GM13977 (cell line): Measurements from ENCODE around the gene KAZN.

Source experiments
- DNase-seq: peaks from one replicate; pipeline ENCODE4 v3.0.0; 2012; ENCODE audit warnings: low spot score
- CTCF ChIP-seq: IDR thresholded peaks from 2 replicates; pipeline ENCODE4 v1.5.1; 2012; ENCODE audit warnings: mild to moderate bottlenecking, control low read depth; ENCODE audit not compliant: insufficient read depth; ENCODE audit errors: extremely low read depth, missing control alignments
- in situ Hi-C: fragments of 300-500 bp; cut with MboI; formaldehyde crosslinking; loops from one replicate; pipeline ENCODE4 v1.12.0; 2022; ENCODE audit warnings: low sequenced_read_pairs, low pct_unique_long_range_greater_than_20kb, mixed read lengths, inconsistent platforms; ENCODE audit not compliant: unreplicated experiment

KAZN gene

DNA sequence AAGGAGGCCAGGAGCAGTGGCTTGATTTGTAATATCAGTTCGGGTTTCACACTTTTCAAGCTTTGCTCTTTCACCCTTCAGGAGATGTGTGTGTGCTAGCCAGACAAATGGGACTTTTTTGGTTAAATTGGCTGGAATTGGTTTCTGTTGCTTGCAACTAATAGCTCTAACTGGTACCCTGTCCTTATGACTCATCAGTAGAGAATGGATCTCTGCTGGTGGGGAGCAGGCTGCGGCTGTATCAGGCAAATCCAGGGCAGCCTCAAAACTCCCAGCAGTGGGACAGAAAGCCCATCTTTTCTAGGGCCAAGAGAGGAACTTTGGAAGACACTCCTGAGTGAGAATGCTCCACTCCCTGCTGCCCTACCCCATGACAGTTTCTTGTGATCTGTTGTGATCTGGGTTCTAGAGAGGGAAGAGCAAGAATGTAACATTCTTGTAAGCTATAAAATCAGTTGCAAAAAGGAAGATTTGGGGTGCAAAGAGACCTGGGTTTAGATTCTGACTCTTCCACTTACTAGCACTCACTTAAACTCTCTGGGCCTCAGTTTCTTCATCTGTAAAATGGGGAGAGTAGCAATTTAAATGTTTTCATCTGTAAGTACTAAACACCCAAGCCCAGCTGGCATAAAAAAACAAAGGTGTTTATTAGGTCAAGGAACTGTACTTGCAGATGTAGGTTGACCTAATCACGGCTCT, 298.0 kb downstream of the KAZN start:
- in situ Hi-C loops: no loop called here
- TF ChIP-seq CTCF: no peak
- no peak for DNase-seq

GRCh38 chr1:14897080-14897449, 298.6 kb downstream of the KAZN start:
- in situ Hi-C loops: no loop called here
- TF ChIP-seq CTCF: no peak
- no peak for DNase-seq

DNA sequence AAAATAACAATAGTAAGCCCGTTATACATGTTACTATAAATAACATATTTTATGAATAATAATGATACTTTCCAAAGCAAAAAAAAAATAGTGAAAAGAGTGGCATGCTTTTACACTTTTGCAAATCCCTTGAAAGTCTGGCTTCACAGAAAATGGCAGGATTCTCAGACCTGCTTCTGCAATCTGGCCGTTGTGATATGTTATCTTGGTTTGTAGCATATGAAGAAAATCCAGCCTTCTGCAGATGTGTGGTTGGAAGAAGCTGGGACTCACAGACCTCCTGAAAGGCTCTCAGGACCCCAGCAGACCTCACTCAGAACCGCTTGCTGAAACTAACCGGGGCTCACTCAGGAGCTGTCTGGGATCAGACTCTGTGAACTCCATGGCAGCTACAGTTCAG, 299.1 kb downstream of the KAZN start:
- TF ChIP-seq CTCF: no peak
- in situ Hi-C loops: no loop called here

GRCh38 chr1:14897997-14898645, 299.6 kb downstream of the KAZN start:
- in situ Hi-C loops: no loop called here
- no peak for TF ChIP-seq CTCF
- DNase-seq: no peak

More for the DNA sequence above, 299.1 kb downstream of the KAZN start:
- no peak for DNase-seq

- TF ChIP-seq CTCF: no peak
- no peak for DNase-seq
- in situ Hi-C loops: no loop called here
Observed at GRCh38 chr1:14899686-14900085, 301.2 kb downstream of the KAZN start.

DNA sequence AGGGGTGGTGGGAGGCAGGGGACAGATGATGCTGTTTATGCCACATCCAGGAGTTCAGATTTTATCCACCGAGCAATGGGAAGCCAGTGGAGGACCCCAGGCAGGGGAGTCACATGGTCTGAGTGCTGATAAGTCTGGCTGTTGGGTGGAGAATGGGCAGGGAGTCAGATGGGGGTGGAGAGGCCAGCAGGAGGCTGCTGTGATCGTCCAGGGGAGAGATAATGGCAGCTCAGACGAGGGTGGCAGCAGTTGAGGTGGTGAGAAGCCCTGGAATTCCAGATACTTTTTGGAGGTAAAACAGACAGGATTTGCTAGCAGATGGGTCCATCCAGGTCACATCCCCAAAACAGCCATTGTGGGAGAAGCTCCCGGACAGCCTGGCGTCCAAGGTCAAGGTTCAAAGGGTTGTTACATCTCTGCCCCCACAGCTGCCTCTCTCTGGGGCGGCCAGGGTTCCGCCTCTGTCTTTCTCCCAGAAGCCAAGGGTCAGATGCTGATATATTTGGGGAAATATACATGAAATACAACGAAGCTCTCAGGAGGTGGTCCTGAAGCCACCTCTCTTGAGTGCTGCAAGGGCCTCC, 303.0 kb downstream of the KAZN start:
- DNase-seq: no peak
- in situ Hi-C loops: no loop called here
- TF ChIP-seq CTCF: no peak
